ENCODE results near the gene SOX4.

Gene SOX4

DNA sequence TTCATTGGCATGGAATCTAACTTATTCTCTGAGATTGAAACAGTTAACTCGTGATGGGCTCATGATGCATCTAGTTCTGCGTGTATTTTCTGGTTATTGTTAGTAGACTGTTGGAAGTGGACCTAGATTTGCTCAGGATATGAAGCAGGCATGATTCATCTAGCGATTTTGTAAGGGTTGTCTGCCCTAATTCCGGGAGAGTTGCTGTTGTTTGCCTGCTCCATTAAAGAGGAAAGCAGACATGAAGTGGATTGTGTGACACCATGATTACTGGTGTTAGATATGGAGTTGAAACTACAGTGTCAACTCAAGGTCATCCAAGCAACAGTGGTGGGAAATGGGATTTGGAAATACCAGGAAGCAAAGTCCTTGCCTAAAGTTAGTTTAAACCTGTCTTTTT, 41.0 kb downstream of the SOX4 start:
- Histone ChIP-seq H3K36me3 (ENCODE audit: control insufficient read depth, low read length) (no peaks in the 10 kb centered on the region), H3K9me2 (replicated peaks; ENCODE audit: control insufficient read depth, low read length) (no peaks in the 10 kb centered on the region), H3K4me1 (ENCODE audit: control insufficient read depth, low read length) (no peaks in the 10 kb centered on the region), H3K4me3 (ENCODE audit: low read length) (no peak overlapping the region), H4K20me1 (ENCODE audit: control insufficient read depth, insufficient read depth, low read depth, low read length) (no peaks in the 10 kb centered on the region), H3K79me2 (ENCODE audit: control insufficient read depth, low read length) (no peaks in the 10 kb centered on the region), H3K4me2 (ENCODE audit: low read length) (no peak overlapping the region), H3K27me3 (ENCODE audit: control insufficient read depth, low read length) (no peaks in the 10 kb centered on the region), H3K9me3 (ENCODE audit: control insufficient read depth, insufficient read depth, low read length) (no peaks in the 10 kb centered on the region), H3F3A (ENCODE audit: control insufficient read depth, insufficient read depth) (no peaks in the 10 kb centered on the region), H3K27ac (ENCODE audit: low read depth, low read length) (no peak overlapping the region)
- TF ChIP-seq, protein P1, sequence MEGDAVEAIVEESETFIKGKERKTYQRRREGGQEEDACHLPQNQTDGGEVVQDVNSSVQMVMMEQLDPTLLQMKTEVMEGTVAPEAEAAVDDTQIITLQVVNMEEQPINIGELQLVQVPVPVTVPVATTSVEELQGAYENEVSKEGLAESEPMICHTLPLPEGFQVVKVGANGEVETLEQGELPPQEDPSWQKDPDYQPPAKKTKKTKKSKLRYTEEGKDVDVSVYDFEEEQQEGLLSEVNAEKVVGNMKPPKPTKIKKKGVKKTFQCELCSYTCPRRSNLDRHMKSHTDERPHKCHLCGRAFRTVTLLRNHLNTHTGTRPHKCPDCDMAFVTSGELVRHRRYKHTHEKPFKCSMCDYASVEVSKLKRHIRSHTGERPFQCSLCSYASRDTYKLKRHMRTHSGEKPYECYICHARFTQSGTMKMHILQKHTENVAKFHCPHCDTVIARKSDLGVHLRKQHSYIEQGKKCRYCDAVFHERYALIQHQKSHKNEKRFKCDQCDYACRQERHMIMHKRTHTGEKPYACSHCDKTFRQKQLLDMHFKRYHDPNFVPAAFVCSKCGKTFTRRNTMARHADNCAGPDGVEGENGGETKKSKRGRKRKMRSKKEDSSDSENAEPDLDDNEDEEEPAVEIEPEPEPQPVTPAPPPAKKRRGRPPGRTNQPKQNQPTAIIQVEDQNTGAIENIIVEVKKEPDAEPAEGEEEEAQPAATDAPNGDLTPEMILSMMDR (IDR thresholded peaks at IDR 0.05; ENCODE audit: low read depth, low read length, poor library complexity, severe bottlenecking), result no peak
- no peak for TF ChIP-seq EZH2phosphoT487 (IDR thresholded peaks at IDR 0.05; ENCODE audit: borderline replicate concordance, low read length)

DNA sequence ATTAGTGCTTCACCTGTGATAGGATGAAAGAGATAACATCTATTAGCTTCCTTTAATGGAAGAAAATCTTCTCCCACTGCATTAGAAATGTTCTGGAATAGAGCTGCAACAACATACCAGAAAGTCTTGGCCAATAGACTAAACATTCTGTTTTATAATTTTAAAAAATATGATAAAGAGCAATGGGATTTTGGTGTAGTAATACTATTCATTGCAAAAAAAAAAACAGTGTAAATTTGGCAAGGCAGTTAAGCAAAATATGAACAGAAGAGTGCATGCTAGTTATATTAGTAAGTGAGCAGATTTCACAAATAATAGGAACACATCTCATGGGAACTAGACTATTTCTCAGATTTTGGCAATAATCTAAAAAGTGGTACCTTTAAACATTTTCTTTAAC, 43.3 kb downstream of the SOX4 start:
- Histone ChIP-seq H3K9me3 (ENCODE audit: control insufficient read depth, insufficient read depth, low read length) (no peaks in the 10 kb centered on the region), H3K36me3 (ENCODE audit: control insufficient read depth, low read length) (no peaks in the 10 kb centered on the region), H4K20me1 (ENCODE audit: control insufficient read depth, insufficient read depth, low read depth, low read length) (no peaks in the 10 kb centered on the region), H3K27me3 (ENCODE audit: control insufficient read depth, low read length) (no peaks in the 10 kb centered on the region), H3K4me2 (ENCODE audit: low read length) (no peak overlapping the region), H3K4me3 (ENCODE audit: low read length) (no peak overlapping the region), H3K79me2 (ENCODE audit: control insufficient read depth, low read length) (no peaks in the 10 kb centered on the region), H3F3A (ENCODE audit: control insufficient read depth, insufficient read depth) (no peaks in the 10 kb centered on the region), H3K9me2 (replicated peaks; ENCODE audit: control insufficient read depth, low read length) (no peaks in the 10 kb centered on the region), H3K4me1 (ENCODE audit: control insufficient read depth, low read length) (no peaks in the 10 kb centered on the region), H3K27ac (ENCODE audit: low read depth, low read length) (no peak overlapping the region)
- TF ChIP-seq EZH2phosphoT487 (IDR thresholded peaks at IDR 0.05; ENCODE audit: borderline replicate concordance, low read length), result no peak
- TF ChIP-seq, protein P1 (IDR thresholded peaks at IDR 0.05; ENCODE audit: low read depth, low read length, poor library complexity, severe bottlenecking), result no peak

DNA sequence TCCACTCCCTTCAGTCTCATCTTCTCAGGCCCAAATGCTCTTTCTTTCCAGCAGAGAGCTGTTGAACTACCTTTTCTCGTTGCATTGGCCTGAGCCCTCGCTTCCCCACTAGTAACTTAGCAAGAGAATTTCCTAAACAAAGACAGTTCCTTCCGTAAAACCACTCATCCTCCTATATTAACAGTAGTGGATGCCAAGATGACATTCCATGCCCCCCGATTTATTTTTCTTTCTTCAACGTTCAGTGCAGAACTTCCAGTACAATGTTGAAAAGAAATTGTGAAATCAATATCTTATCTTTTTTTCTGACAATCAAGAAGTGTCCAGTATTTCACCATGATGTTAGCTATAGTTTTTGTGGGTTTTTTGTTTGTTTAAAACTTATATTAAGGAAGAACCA, 45.8 kb downstream of the SOX4 start:
- H3K27ac ChIP-seq (ENCODE audit: low read depth, low read length), result no peak overlapping the region
- no peaks in the 10 kb centered on the region for H3K79me2 ChIP-seq (ENCODE audit: control insufficient read depth, low read length)
- no peak for TF ChIP-seq EZH2phosphoT487 (IDR thresholded peaks at IDR 0.05; ENCODE audit: borderline replicate concordance, low read length)
- TF ChIP-seq, protein P1 (IDR thresholded peaks at IDR 0.05; ENCODE audit: low read depth, low read length, poor library complexity, severe bottlenecking), result no peak
- H3K9me2 ChIP-seq (replicated peaks; ENCODE audit: control insufficient read depth, low read length), result no peaks in the 10 kb centered on the region
- H3F3A ChIP-seq (ENCODE audit: control insufficient read depth, insufficient read depth), result no peaks in the 10 kb centered on the region
- H3K27me3 ChIP-seq (ENCODE audit: control insufficient read depth, low read length), result no peaks in the 10 kb centered on the region
- H3K9me3 ChIP-seq (ENCODE audit: control insufficient read depth, insufficient read depth, low read length), result no peaks in the 10 kb centered on the region
- no peaks in the 10 kb centered on the region for H3K4me1 ChIP-seq (ENCODE audit: control insufficient read depth, low read length)
- H4K20me1 ChIP-seq (ENCODE audit: control insufficient read depth, insufficient read depth, low read depth, low read length), result no peaks in the 10 kb centered on the region
- no peak overlapping the region for H3K4me3 ChIP-seq (ENCODE audit: low read length)
- H3K4me2 ChIP-seq (ENCODE audit: low read length), result no peak overlapping the region
- H3K36me3 ChIP-seq (ENCODE audit: control insufficient read depth, low read length), result no peaks in the 10 kb centered on the region

All from DOHH2 (cell line).